Skeletal muscle cell (primary cell): ENCODE data around the gene PRKACG.

Source experiments
- DNase-seq: peaks from one replicate; pipeline ENCODE4 v3.0.0-alpha.2; 2010; ENCODE audit warnings: low read depth
- H3K4me3 ChIP-seq: 2 replicates; pipeline ENCODE4 v1.5.1; 2011; ENCODE audit warnings: low read depth, mild to moderate bottlenecking, control low read depth, low read length, moderate library complexity

PRKACG gene

GRCh38 chr9:69028754-69029153 lies 14.8 kb upstream of the PRKACG start:
- no peak for DNase-seq

GRCh38 chr9:69027355-69028097 lies 13.6 kb upstream of the PRKACG start:
- H3K4me3 ChIP-seq = no peak overlapping the region
- DNase-seq = no peak

More at GRCh38 chr9:69028754-69029153, 14.8 kb upstream of the PRKACG start:
- no peak overlapping the region for H3K4me3 ChIP-seq

GRCh38 chr9:69023650-69024049 lies 9.7 kb upstream of the PRKACG start:
- no peak overlapping the region for H3K4me3 ChIP-seq
- DNase-seq = no peak

- DNase-seq = no peak
Observed at GRCh38 chr9:69020301-69021145, 6.6 kb upstream of the PRKACG start.

GRCh38 chr9:69019808-69020207 lies 5.9 kb upstream of the PRKACG start:
- DNase-seq = no peak
- H3K4me3 ChIP-seq = no peak overlapping the region

More at GRCh38 chr9:69020301-69021145, 6.6 kb upstream of the PRKACG start:
- no peak overlapping the region for H3K4me3 ChIP-seq

- no peak overlapping the region for H3K4me3 ChIP-seq
- DNase-seq = no peak
Observed at GRCh38 chr9:69018737-69019136, 4.8 kb upstream of the PRKACG start.

- H3K4me3 ChIP-seq = no peak overlapping the region
- DNase-seq = no peak
Observed at GRCh38 chr9:69016191-69017096, 2.5 kb upstream of the PRKACG start.

GRCh38 chr9:69013382-69013727 lies 558 bp downstream of the PRKACG start:
- no peak for DNase-seq

GRCh38 chr9:69012696-69013381 lies 1.1 kb downstream of the PRKACG start:
- no peak for DNase-seq
- no peak overlapping the region for H3K4me3 ChIP-seq

More at GRCh38 chr9:69013382-69013727, 558 bp downstream of the PRKACG start:
- no peak overlapping the region for H3K4me3 ChIP-seq

GRCh38 chr9:69009708-69010107 lies 4.2 kb downstream of the PRKACG start:
- no peak overlapping the region for H3K4me3 ChIP-seq
- no peak for DNase-seq

- no peak for DNase-seq
- no peak overlapping the region for H3K4me3 ChIP-seq
Observed at GRCh38 chr9:69004836-69005235, 9.1 kb downstream of the PRKACG start.

GRCh38 chr9:69003051-69003450 lies 10.9 kb downstream of the PRKACG start:
- H3K4me3 ChIP-seq = no peak overlapping the region
- DNase-seq = no peak

- DNase-seq = no peak
- no peak overlapping the region for H3K4me3 ChIP-seq
Observed at GRCh38 chr9:69001921-69002320, 12.0 kb downstream of the PRKACG start.

- DNase-seq = peak; percentile 28
- no peak overlapping the region for H3K4me3 ChIP-seq
Observed at GRCh38 chr9:68999393-69000105, 14.4 kb downstream of the PRKACG start.

GRCh38 chr9:68998812-68999211 lies 15.1 kb downstream of the PRKACG start:
- no peak for DNase-seq
- no peak overlapping the region for H3K4me3 ChIP-seq

GRCh38 chr9:68998385-68998784 lies 15.5 kb downstream of the PRKACG start:
- DNase-seq = no peak
- H3K4me3 ChIP-seq = no peak overlapping the region

- DNase-seq = no peak
- no peak overlapping the region for H3K4me3 ChIP-seq
Observed at GRCh38 chr9:68997666-68998065, 16.2 kb downstream of the PRKACG start.

- DNase-seq = no peak
- no peak overlapping the region for H3K4me3 ChIP-seq
Observed at GRCh38 chr9:68996462-68996861, 17.5 kb downstream of the PRKACG start.

- DNase-seq = no peak
- no peak overlapping the region for H3K4me3 ChIP-seq
Observed at GRCh38 chr9:68995776-68996175, 18.1 kb downstream of the PRKACG start.
